GM19467 (cell line): ENCODE results near the gene CNRIP1.
"Not testable (repeated sequence)": the region's sequence is repeated elsewhere in the genome, so short reads cannot be mapped to it uniquely, and the experiment has no call there.

Experiments
- ATAC-seq: cut with Tn5 transposase; IDR thresholded peaks from one replicate; pipeline ENCODE4 v1.9.1; 2021; ENCODE audit warnings: mild to moderate bottlenecking, moderate library complexity; ENCODE audit not compliant: unreplicated experiment

Gene CNRIP1, protein sequence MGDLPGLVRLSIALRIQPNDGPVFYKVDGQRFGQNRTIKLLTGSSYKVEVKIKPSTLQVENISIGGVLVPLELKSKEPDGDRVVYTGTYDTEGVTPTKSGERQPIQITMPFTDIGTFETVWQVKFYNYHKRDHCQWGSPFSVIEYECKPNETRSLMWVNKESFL

GRCh38 chr2:68319398-68320117, at the start of gene CNRIP1:
CNRIP1 (minus strand) TSS chr2:68319949; CDS start chr2:68319400, 549 bp downstream.
- ATAC-seq, result no peak

DNA sequence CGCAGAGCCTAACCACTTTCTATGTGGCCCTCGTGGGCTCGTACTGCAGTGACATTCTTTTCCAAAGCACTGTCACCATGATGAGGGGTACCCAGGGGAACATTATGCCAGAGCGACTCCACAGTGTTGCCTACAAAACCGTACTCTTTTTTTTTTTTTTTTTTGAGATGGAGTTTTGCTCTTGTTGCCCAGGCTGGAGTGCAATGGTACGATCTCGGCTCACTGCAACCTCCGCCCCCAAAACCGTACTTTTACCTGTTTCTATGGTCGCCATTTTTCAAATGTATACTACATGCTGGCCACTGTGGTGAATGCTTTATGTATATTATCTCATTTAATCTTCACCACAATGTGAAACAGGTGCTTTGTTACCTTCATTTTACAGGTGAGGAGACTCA, 49.6 kb upstream of the CNRIP1 start:
- no peak for ATAC-seq

DNA sequence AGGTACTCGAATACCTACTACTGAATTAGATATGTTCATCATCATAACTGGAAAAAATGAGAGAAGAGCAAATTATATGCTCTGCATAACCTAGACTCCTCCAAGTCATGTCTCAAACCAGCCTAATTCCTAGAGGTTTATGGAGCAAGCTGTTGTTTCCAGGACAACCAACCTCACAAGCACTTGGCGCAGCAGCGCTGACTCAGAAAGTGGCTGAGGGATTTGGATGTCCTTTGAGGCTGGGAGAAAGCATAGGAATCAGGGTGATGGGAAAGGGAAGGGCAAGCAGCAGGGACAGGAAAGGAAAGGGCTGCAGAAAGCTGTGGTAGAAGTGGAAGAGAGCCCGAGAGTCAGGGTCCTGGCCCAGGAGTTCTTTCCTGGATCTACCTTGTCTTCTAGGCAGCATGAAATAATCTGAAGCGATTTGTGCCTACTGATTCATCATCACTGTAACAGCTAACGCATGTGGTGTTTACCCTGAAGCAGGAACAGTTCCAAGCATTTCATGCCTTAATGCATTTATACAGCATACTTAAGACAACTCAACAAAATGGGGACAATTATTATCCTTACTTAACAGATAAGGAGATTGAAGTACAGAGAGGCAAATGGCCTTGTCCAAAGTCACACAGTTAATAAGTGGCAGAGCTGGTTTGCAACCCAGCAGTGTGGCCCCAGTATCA, 49.0 kb upstream of the CNRIP1 start:
- no peak for ATAC-seq

- no peak for ATAC-seq
Measured at GRCh38 chr2:68367953-68368653, 48.4 kb upstream of the CNRIP1 start.

DNA sequence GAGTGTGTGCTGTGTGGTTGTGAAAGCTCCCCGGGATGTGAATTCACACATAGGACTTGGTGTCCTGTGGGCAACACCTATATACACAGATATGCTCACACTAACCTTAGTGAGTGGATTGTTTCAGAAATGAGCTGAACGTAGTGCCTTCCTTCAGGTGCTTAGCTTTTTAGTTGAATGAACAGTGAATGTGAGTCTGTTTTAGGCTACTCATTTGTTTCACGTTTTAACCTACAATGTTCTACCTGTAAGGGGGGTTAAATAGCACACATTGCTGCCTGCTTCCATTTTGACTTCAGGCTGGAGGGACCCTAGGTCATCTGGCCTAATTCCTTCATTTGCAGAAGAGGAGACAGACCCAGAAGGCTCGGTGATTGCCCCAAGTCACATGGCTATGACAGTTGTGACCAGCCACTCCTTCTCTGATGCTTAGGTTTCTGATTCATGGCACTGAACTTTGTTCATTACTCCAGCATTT, 46.4 kb upstream of the CNRIP1 start:
- ATAC-seq, result no peak

GRCh38 chr2:68365087-68365486, 45.3 kb upstream of the CNRIP1 start, which contains the start of gene PLEK:
PLEK (plus strand) TSS chr2:68365282; CDS start chr2:68365352, 70 bp downstream.
- peak; percentile 59 for ATAC-seq

DNA sequence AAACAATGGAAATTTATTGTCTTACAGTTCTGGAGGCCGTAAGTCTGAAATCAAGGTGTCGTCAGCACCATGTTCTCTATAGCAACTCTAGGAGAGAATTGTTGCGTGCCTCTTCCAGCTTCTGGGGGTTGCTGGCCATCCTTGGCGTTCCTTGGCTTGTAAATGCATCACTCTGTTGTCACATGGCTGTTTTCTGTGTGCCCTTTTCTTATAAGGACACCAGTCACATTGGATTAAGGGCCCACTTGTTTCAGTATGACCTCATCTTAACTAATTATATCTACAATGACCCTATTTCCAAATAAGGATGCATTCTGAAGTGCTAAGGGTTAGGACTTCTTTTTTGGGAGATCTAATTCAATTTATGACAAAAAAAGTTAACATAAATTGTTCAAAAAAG, 44.0 kb upstream of the CNRIP1 start:
- ATAC-seq, result no peak

- no peak for ATAC-seq
Measured at GRCh38 chr2:68362749-68363148, 43.0 kb upstream of the CNRIP1 start.

DNA sequence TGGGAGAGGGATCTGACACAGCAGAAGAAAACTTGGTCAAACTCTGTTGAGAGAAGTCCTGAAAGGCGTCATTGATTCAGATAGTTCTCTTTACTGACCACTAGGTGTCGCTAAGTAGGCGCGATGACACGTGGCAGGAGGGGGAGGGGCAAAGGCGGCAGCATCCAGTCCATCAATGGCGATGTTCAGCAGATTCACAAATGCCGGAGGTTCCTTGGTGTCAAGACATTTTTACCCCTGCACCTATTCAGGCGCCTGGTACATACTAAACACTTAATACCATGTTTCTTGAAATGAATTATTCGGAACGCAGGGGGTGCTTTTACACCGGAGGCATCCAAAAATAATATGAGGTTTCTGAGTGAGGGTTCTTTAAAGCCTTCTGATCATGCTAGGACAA, 42.3 kb upstream of the CNRIP1 start:
- ATAC-seq, result peak; percentile 41

GRCh38 chr2:68359889-68360288, 40.1 kb upstream of the CNRIP1 start:
- ATAC-seq, result no peak

DNA sequence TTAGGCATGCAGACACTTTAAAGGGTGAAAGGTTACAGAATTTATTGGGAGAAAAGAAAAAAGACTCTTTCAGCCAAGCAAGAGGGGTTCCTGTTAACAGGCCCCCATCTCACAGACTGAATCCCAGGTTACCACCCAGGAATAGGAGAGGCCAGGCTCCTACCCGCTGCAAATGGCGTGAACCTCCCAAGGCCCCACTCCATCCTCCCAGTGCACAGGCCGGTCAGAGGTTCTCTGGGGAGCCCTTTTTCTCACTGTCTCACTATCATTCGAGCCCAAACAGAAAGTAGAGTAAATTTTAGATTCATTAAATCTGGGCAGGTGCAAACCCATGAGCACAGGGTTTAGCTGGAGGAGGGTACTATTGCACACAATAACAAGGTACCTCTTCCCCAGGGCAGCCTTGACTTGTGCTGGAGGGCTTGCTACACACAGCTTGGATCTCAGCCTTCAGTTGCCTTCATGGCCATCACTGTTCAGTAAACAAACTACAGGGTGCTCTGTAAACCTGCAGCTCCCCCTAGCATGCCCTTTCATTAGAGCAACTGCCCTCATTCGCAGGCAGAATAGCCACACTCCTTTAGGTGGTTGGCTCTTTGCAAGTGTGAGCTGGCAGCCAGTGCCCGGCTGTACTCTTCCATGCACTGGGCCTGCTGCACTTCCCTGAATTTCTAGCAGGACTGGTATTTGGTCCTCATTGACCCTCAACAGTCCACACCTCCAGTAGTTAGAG, 38.0 kb upstream of the CNRIP1 start:
- peak; percentile 48 for ATAC-seq

GRCh38 chr2:68356599-68357239, 37.0 kb upstream of the CNRIP1 start:
- no peak for ATAC-seq

GRCh38 chr2:68352651-68353391, 33.1 kb upstream of the CNRIP1 start:
- ATAC-seq, result no peak

DNA sequence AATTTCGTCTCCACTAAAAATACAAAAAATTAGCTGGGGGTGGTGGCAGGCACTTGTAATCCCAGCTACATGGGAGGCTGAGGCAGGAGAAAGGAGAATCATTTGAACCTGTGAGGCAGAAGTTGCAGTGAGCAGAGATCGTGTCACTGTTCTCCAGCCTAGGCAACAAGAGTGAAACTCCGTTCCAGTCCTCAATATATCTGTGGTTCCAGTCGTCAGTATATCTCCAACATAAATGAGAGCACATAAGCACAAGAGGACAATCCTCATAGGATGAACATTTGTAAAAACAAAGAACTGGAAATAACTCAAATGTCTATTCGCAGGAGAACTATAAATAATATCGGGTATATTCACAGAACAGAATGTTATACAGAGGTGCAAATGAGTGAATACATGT, 32.2 kb upstream of the CNRIP1 start:
- no peak for ATAC-seq

DNA sequence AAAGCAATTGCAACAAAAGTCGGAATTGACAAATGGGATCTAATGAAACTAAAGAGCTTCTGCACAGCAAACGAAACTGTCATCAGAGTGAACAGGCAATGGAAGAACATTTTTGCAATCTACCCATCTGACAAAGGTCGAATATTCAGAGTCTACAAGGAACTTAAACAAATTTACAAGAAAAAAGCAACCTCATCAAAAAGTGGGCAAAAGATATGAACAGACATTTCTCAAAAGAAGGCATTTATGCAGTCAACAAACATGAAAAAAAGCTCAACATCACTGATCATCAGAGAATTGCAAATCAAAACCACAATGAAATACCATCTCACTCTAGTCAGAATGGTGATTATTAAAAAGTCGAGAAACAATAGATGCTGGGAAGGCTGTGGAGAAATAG, 29.3 kb upstream of the CNRIP1 start:
- ATAC-seq, result not testable (repeated sequence)

DNA sequence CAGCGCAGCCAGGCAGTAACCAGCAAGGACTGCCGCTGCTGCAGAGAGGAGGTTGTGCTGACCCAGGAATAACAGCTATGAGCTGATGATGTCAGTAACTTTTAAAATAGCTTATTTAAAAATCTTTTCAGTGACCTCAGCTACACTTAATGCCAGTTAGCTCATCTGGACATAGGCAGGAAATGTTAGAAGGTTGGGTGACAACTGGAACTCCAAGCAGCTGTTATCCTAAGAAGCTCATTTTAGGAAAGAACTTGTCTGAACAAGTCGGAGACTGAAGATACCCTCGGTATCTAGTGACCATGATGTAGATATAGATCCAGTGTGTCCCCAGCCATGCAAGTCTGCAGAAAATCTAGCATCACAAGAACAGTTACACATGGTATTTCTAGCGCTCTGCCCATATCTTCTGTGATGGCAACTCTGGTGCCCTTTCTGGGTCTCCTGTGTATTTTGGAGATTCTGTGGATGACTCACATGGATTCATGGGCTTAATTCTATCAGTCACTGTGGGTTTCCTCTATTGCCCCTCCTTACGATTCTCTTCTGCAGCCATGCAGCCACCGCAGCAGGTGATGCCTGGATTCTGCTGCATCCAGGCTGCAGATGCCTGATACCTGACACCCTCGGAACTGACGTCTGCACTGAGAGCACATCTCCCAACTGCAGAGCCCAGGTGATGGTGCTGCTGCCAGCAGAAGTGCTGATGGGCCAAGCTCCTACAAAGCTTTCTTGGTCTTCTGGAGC, 25.6 kb upstream of the CNRIP1 start:
- no peak for ATAC-seq

DNA sequence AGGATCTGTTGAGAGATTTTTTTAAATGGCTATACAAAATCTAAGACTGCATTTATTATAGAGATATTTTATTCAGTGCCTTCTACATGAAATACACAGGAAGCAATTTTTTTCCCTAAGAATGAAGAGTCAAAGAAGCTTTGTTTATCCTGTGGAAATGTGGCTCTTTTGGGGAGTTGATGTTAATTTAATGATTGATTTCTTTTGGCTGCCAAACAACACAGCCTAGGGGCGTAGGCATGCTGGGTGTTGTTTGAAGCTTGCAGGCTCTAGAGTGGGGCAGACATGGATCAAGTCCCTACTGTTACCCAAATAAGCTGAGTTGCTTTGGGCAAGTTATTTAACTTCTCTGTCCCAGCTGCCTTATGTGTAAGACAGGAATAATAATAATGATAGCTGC, 24.3 kb upstream of the CNRIP1 start:
- ATAC-seq, result no peak

- no peak for ATAC-seq
Measured at GRCh38 chr2:68342470-68342869, 22.7 kb upstream of the CNRIP1 start.

DNA sequence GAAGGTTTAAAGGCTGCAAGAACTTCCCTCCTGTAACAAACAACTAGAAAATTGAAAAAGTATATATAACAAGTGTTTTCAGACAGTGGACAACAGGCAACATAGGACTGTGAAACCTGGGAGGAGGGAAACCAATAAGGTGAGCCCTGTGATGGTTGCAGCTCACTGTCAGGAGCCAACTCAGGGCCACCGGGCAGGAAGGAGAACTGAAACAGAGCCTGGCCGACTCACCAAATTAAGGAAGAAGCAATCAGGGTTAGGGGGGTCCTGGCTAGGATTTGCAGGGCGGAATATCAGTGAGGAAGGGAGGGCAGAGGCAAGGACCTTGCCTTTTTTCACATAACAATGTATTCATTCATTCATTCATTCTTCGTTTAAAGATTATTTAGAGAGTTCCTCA, 21.8 kb upstream of the CNRIP1 start:
- ATAC-seq, result no peak
